ENCODE data around the gene NECTIN1. TPM values are rescaled to one million over a fixed set of nuclear protein-coding genes. Genes with fewer than 3 reads are reported as not detected.

NECTIN1 gene
- total RNA-seq, 1 experiment from 2014 or later, result 23.8 TPM

GRCh38 chr11:119614222-119615002 is 114.6 kb downstream of the NECTIN1 start:
- ChIA-PET CTCF (interaction anchor here (1.8 kb wide), 1 partner anchor 10 kb away, joined by 8 read pairs; no protein-coding TSS in a partner anchor), POLR2A (no interaction called here), RAD21 (ENCODE audit: low non-redundant PET in 1 of 2, low total read pairs in 2 of 2, uncharacterized antibody in 2 of 2, unreplicated experiment in 2 of 2) (no interaction called here)
- Histone ChIP-seq H2AFZ (ENCODE audit: low read depth, low read length, poor library complexity, severe bottlenecking) (no peak overlapping the region), H3K4me1 (ENCODE audit: control insufficient read depth in 1 of 2, insufficient read depth in 2 of 2, low read length in 2 of 2) (peaks cover 8 to 17% of the 10 kb centered on the region in 2 experiments), H3K27me3 (ENCODE audit: insufficient read depth, low read length) (no peaks in the 10 kb centered on the region), H3K9me3 (ENCODE audit: control insufficient read depth in 1 of 2, insufficient read depth in 1 of 2, low read depth in 1 of 2, low read length in 2 of 2) (no peaks in the 10 kb centered on the region), H3K36me3 (ENCODE audit: control insufficient read depth in 1 of 2, insufficient read depth in 2 of 2, low read length in 2 of 2) (no peaks in the 10 kb centered on the region), H3K9ac (ENCODE audit: low read length) (no peak overlapping the region), H3K9me2 (ENCODE audit: insufficient read depth) (no peaks in the 10 kb centered on the region), H3K4me2 (ENCODE audit: low read length) (no peak overlapping the region), H3K27ac (ENCODE audit: low read depth, low read length) (no peak overlapping the region), H3K4me3 (replicated peaks in 1 of 2; ENCODE audit: low read depth in 1 of 2, low read length in 2 of 2) (no peak overlapping the region), H3K79me2 (ENCODE audit: insufficient read depth, low read length) (no peaks in the 10 kb centered on the region), H4K20me1 (ENCODE audit: insufficient read depth) (no peaks in the 10 kb centered on the region)
- TF ChIP-seq FOSL1 (IDR thresholded peaks at IDR 0.05; ENCODE audit: low read depth), result no peak
- no peak for TF ChIP-seq ELF1 (IDR thresholded peaks at IDR 0.05; ENCODE audit: borderline replicate concordance, low read depth)
- no peak for TF ChIP-seq CTCF (IDR thresholded peaks at IDR 0.05 in 2 of 3, conservative IDR thresholded peaks at IDR 0.05 in 1 of 3; ENCODE audit: borderline replicate concordance in 1 of 3, insufficient read depth in 1 of 3, low read depth in 2 of 3, low read length in 2 of 3)
- TF ChIP-seq ZBTB33 (IDR thresholded peaks at IDR 0.05; ENCODE audit: extremely low read depth, insufficient replicate concordance, low read length), result no peak
- intact Hi-C loops (cut with micrococcal nuclease), result no loop called here
- ATAC-seq, result no peak
- no peak for DNase-seq (ENCODE audit: low read depth, low spot score)
- BruUV-seq (replicated peaks), result no TSS peak

Data from HCT116 (cell line).